K562 (cell line): ENCODE data around the gene MUC5B. TPM values are rescaled to one million over a fixed set of nuclear protein-coding genes. Genes with fewer than 3 reads are reported as not detected.
A peak's percentile ranks its signal among the peaks of the same experiment; 100 is the strongest.

Source experiments
- ATAC-seq: fragments of 200-7000 bp; cut with Tn5 transposase; 3 replicates; pipeline ENCODE4 v1.9.1; 2020; ENCODE audit warnings: moderate library complexity
- BruUV-seq: library from RNA; stranded (reverse); fragments of 400-500 nt; replicated peaks from 2 replicates; lab custom pipeline; 2021; lab: Mats Ljungman, UMichigan
- CTCF ChIA-PET: fragments of 300-600 bp; formaldehyde crosslinking; extraction: SDS; loops from one replicate; lab custom pipeline; 2021; ENCODE audit warnings: low intra/inter-chr PET ratio; lab: Yijun Ruan, JAX
- POLR2A ChIA-PET: fragments of 300-600, 350-650 bp; sonication (Branson Sonifier 250); formaldehyde crosslinking; extraction: SDS; loops from one replicate; lab custom pipeline; 2021; ENCODE audit warnings: antibody characterized with exemption, inconsistent platforms; lab: Yijun Ruan, JAX
- DNase-seq, 4 experiments: peaks; one replicate each; pipeline versions ENCODE4 v3.0.0 to v3.0.0-alpha.2; 2011 to 2018; ENCODE audit warnings: low spot score in 3 of 4, mixed read lengths in 3 of 4; ENCODE audit errors: extremely low read depth in 1 of 4
- FAIRE-seq: peaks from 2 replicates; lab custom pipeline; 2011; peaks lifted over from hg19 to GRCh38; lab: Jason Lieb, UNC
- H2AFZ ChIP-seq: 2 replicates; pipeline ENCODE4 v1.6.0; 2011; ENCODE audit warnings: low read depth, low read length, control low read depth, inconsistent platforms
- H3K27ac ChIP-seq: fragments of 200-600 bp; 3 replicates; pipeline ENCODE4 v1.8.0; 2011; ENCODE audit warnings: low read depth, mild to moderate bottlenecking, control low read depth, inconsistent platforms, low read length, moderate library complexity, mixed read lengths; ENCODE audit errors: extremely low read depth
- H3K27me3 ChIP-seq, 2 experiments: fragments of 300-600 bp in 1 of 2; 2 replicates in 1 of 2; 3 replicates in 1 of 2; pipeline versions ENCODE4 v1.6.0 to v1.8.0; 2011; ENCODE audit warnings: inconsistent platforms in 2 of 2, low read length in 2 of 2, mild to moderate bottlenecking in 1 of 2, mixed read lengths in 1 of 2, moderate library complexity in 1 of 2; ENCODE audit not compliant: control insufficient read depth in 2 of 2, insufficient read depth in 2 of 2
- H3K36me3 ChIP-seq: fragments of 300-600 bp; 3 replicates; pipeline ENCODE4 v1.8.0; 2011; ENCODE audit warnings: mild to moderate bottlenecking, low read length, inconsistent platforms; ENCODE audit not compliant: control insufficient read depth, insufficient read depth
- H3K4me1 ChIP-seq, 2 experiments: fragments of 200-600 bp in 1 of 2; replicated peaks in 1 of 2; 2 replicates in 1 of 2; 3 replicates in 1 of 2; pipeline versions ENCODE4 v1.5.1 to v1.8.0; 2011; ENCODE audit warnings: inconsistent platforms in 2 of 2, low read length in 2 of 2, mild to moderate bottlenecking in 1 of 2, mixed read lengths in 1 of 2, moderate library complexity in 1 of 2; ENCODE audit not compliant: control insufficient read depth in 2 of 2, insufficient read depth in 2 of 2
- H3K4me2 ChIP-seq: 2 replicates; pipeline ENCODE4 v1.6.1; 2011; ENCODE audit warnings: low read length, control low read depth, inconsistent platforms, mixed read lengths; ENCODE audit not compliant: insufficient read depth
- H3K4me3 ChIP-seq: fragments of 200-600 bp; sonication (generic), shearing (Covaris generic); 2 replicates; pipeline ENCODE4 v1.5.1; 2016; ENCODE audit warnings: control low read depth, inconsistent platforms
- H3K79me2 ChIP-seq: fragments of 200-600 bp; 3 replicates; pipeline ENCODE4 v1.8.0; 2011; ENCODE audit warnings: low read length, inconsistent platforms; ENCODE audit not compliant: control insufficient read depth, insufficient read depth
- H3K9ac ChIP-seq, 2 experiments: 2 replicates each; pipeline versions ENCODE4 v1.6.0 to v1.6.1; 2011; ENCODE audit warnings: low read depth in 2 of 2, low read length in 2 of 2, control low read depth in 1 of 2, inconsistent platforms in 1 of 2, mild to moderate bottlenecking in 1 of 2, mixed read lengths in 1 of 2; ENCODE audit not compliant: insufficient read depth in 1 of 2
- H3K9me1 ChIP-seq: one replicate; pipeline ENCODE4 v1.6.0; 2011; ENCODE audit warnings: inconsistent platforms, mild to moderate bottlenecking, low read length, moderate library complexity; ENCODE audit not compliant: control insufficient read depth, insufficient read depth
- H3K9me3 ChIP-seq: replicated peaks from 2 replicates; pipeline ENCODE4 v1.5.1; 2011; ENCODE audit warnings: low read depth, low read length, inconsistent platforms; ENCODE audit not compliant: control insufficient read depth, insufficient read depth
- H4K20me1 ChIP-seq: replicated peaks from 2 replicates; pipeline ENCODE4 v1.6.1; 2011; ENCODE audit warnings: low read length, inconsistent platforms, mixed read lengths; ENCODE audit not compliant: control insufficient read depth, insufficient read depth
- CBX3 ChIP-seq, 2 experiments: IDR thresholded peaks; 1 replicate in 1 of 2; 2 replicates in 1 of 2; pipeline ENCODE4 v1.6.1; 2012; ENCODE audit warnings: inconsistent platforms in 2 of 2, low read length in 2 of 2, borderline replicate concordance in 1 of 2, control low read depth in 1 of 2
- ETV1 ChIP-seq: fragments of 450-650 bp; conservative IDR thresholded peaks from 2 replicates; pipeline ENCODE4 v1.6.1; 2016; ENCODE audit warnings: missing genetic modification characterization, control low read depth, low read depth, missing compliant biosample characterization
- HMBOX1 ChIP-seq: sonication (generic); IDR thresholded peaks from 2 replicates; pipeline ENCODE4 v1.6.1; 2016
- POLR3G ChIP-seq: IDR thresholded peaks from 2 replicates; pipeline ENCODE4 v1.6.1; 2011; ENCODE audit not compliant: insufficient read length, insufficient replicate concordance; ENCODE audit errors: extremely low read depth
- ZNF197 ChIP-seq: fragments of 200-800 bp; sonication (Bioruptor generic); IDR thresholded peaks from 2 replicates; pipeline ENCODE4 v1.6.1; 2016; ENCODE audit warnings: low read depth, missing genetic modification characterization, missing compliant biosample characterization
- ZNF280A ChIP-seq: fragments of 450-650 bp; IDR thresholded peaks from 2 replicates; pipeline ENCODE4 v1.6.1; 2018; ENCODE audit warnings: mild to moderate bottlenecking, low read depth; ENCODE audit not compliant: partially characterized antibody
- WGBS: fragments of 100-300 bp; shearing (Covaris generic); methylation state at CpG from one replicate; pipeline ENCODE4 v1.1.6; 2016; ENCODE audit warnings: low coverage, mixed read lengths; ENCODE audit not compliant: insufficient coverage; ENCODE audit errors: missing lambda C conversion rate; 5-methylcytosine and 5-hydroxymethylcytosine counted together
- in situ Hi-C: fragments of 300-500 bp; cut with MboI; formaldehyde crosslinking; loops from 4 replicates; pipeline ENCODE4 v1.15.0; 2018; ENCODE audit warnings: inconsistent platforms, mixed read lengths
- intact Hi-C: fragments of 100-400 bp; cut with micrococcal nuclease; formaldehyde crosslinking; loops from 2 replicates; pipeline ENCODE4 v1.14.2; 2022
- polyA plus RNA-seq, 8 experiments: library from polyadenylated mRNA; depleted of rRNA in 4 of 8; stranded (reverse) in 5 of 8; unstranded in 3 of 8; fragments of >200 nt; fragmentation: Nextera tagmentation in 2 of 8; fragmentation: Illumina TruSeq in 1 of 8; extraction: Ambion mirVana in 2 of 8; extraction: Trizol in 1 of 8; gene quantifications; 2 replicates each; pipeline versions ENCODE4 v1.2.1 to v1.2.3, GENCODE V29; 2011 to 2014; ENCODE audit warnings: inconsistent platforms in 1 of 8, missing spikeins in 1 of 8
- total RNA-seq, 7 experiments: library from RNA; depleted of rRNA in 6 of 7; stranded (reverse); fragments of >200 nt in 6 of 7; fragmentation: Illumina TruSeq in 2 of 7; extraction: Trizol in 2 of 7; gene quantifications; 2 replicates each; pipeline versions ENCODE4 v1.2.1 to v1.2.3, GENCODE V29; 2011 to 2021; ENCODE audit warnings: low replicate concordance in 1 of 7

Gene MUC5B
- total and polyA plus RNA-seq, 9 of the 15 experiments (the other 6 are each of a cell fraction or from before 2014, with no cell fraction given): 0.04 to 0.95 TPM; not detected in 7

- Histone ChIP-seq H3K4me1 (peaks cover 0 to 15% of the 10 kb centered on the region in 2 experiments; a peak in 1 of 5 replicates), H3K9me1 (no peaks in the 10 kb centered on the region), H3K27me3 (peaks cover 0 to 8% of the 10 kb centered on the region in 2 experiments; a peak in 3 of 5 replicates)
- no peak for TF ChIP-seq ZNF197 (CRISPR knock-in tag)
- no peak for TF ChIP-seq POLR3G
- no peak for TF ChIP-seq CBX3 (IDR thresholded peaks at IDR 0.05; ENCODE audit: borderline replicate concordance in 1 of 2, low read length in 2 of 2)
- no peak for TF ChIP-seq HMBOX1
- no peak for TF ChIP-seq ZNF280A
- no peak for TF ChIP-seq ETV1 (tag)
- TF ChIP-seq, all 486 proteins: peak for 0
- peak in 1 of 4 experiments; percentile 1 for DNase-seq
- intact Hi-C loops: no loop called here
- no peaks in the 10 kb centered on the region for H3K79me2 ChIP-seq
- no peaks in the 10 kb centered on the region for H3K36me3 ChIP-seq
- FAIRE-seq: no peak
- no peak overlapping the region for H3K9ac ChIP-seq
- no peaks in the 10 kb centered on the region for H4K20me1 ChIP-seq
- ChIA-PET POLR2A (interaction anchor here (0.7 kb wide), 1 partner anchor 359 kb away, joined by 3 read pairs; no protein-coding TSS in a partner anchor), CTCF (no interaction called here)
- no peak overlapping the region for H3K4me3 ChIP-seq
- 1% methylated on average over 14 of the region's 17 CpGs for WGBS
- in situ Hi-C loops: no loop called here
- no peak overlapping the region for H2AFZ ChIP-seq
- ATAC-seq: no peak
- BruUV-seq: no TSS peak
- H3K27ac ChIP-seq: no peak overlapping the region
- H3K4me2 ChIP-seq: no peak overlapping the region
- H3K9me3 ChIP-seq: no peaks in the 10 kb centered on the region
These were observed 30.0 kb upstream of the MUC5B start for GRCh38 chr11:1192741-1193325.
